Measurements from ENCODE around the gene FARSA. TPM values are rescaled to one million over a fixed set of nuclear protein-coding genes. Genes with fewer than 3 reads are reported as not detected.
"Not testable (repeated sequence)": the region's sequence is repeated elsewhere in the genome, so short reads cannot be mapped to it uniquely, and the experiment has no call there.

The FARSA gene
- total RNA-seq, result 21.6 TPM

- peak; percentile 93 for DNase-seq
Measured at GRCh38 chr19:12933287-12934072, at the start of gene FARSA. TSS of gene FARSA (minus strand) at chr19:12933711. CDS start at chr19:12933696, 15 bp downstream.

GRCh38 chr19:12983091-12983490 is 49.6 kb upstream of the FARSA start:
- DNase-seq, result no peak

GRCh38 chr19:12982648-12983047 is 49.1 kb upstream of the FARSA start:
- DNase-seq, result no peak

GRCh38 chr19:12979974-12980373 is 46.5 kb upstream of the FARSA start:
- no peak for DNase-seq

- DNase-seq, result not testable (repeated sequence)
Measured at GRCh38 chr19:12976109-12976508, 42.6 kb upstream of the FARSA start.

GRCh38 chr19:12975221-12975741 is 41.8 kb upstream of the FARSA start:
- no peak for DNase-seq

- DNase-seq, result no peak
Measured at GRCh38 chr19:12974301-12975220, 41.0 kb upstream of the FARSA start.

- DNase-seq, result no peak
Measured at GRCh38 chr19:12973236-12973635, 39.7 kb upstream of the FARSA start.

GRCh38 chr19:12970070-12970820 is 36.7 kb upstream of the FARSA start:
- DNase-seq, result no peak

- DNase-seq, result no peak
Measured at GRCh38 chr19:12969292-12969988, 35.9 kb upstream of the FARSA start, which contains the start of gene DAND5. TSS of gene DAND5 (plus strand) at chr19:12969576. CDS start at chr19:12969661, 85 bp downstream.

GRCh38 chr19:12967907-12968306 is 34.4 kb upstream of the FARSA start:
- no peak for DNase-seq

GRCh38 chr19:12965812-12966135 is 32.3 kb upstream of the FARSA start:
- no peak for DNase-seq

GRCh38 chr19:12965017-12965811 is 31.7 kb upstream of the FARSA start:
- peak; percentile 40 for DNase-seq

- DNase-seq, result no peak
Measured at GRCh38 chr19:12959481-12959880, 26.0 kb upstream of the FARSA start.

GRCh38 chr19:12957389-12957952 is 24.0 kb upstream of the FARSA start:
- DNase-seq, result not testable (repeated sequence)

- DNase-seq, result peak; percentile 77
Measured at GRCh38 chr19:12956446-12957388, 23.2 kb upstream of the FARSA start, which contains the start of gene GADD45GIP1. TSS of gene GADD45GIP1 (minus strand) at chr19:12957223. CDS start at chr19:12957212, 11 bp downstream.

- DNase-seq, result no peak
Measured at GRCh38 chr19:12955996-12956395, 22.5 kb upstream of the FARSA start.

GRCh38 chr19:12955575-12955974 is 22.1 kb upstream of the FARSA start:
- DNase-seq, result not testable (repeated sequence)

- no peak for DNase-seq
Measured at GRCh38 chr19:12954612-12954962, 21.1 kb upstream of the FARSA start.
